EH (cell line): ENCODE results near the gene ZNF408.

Source experiments
- DNase-seq: peaks from one replicate; pipeline ENCODE4 v3.0.0-alpha.2; 2015; ENCODE audit warnings: low read depth

The ZNF408 gene

DNA sequence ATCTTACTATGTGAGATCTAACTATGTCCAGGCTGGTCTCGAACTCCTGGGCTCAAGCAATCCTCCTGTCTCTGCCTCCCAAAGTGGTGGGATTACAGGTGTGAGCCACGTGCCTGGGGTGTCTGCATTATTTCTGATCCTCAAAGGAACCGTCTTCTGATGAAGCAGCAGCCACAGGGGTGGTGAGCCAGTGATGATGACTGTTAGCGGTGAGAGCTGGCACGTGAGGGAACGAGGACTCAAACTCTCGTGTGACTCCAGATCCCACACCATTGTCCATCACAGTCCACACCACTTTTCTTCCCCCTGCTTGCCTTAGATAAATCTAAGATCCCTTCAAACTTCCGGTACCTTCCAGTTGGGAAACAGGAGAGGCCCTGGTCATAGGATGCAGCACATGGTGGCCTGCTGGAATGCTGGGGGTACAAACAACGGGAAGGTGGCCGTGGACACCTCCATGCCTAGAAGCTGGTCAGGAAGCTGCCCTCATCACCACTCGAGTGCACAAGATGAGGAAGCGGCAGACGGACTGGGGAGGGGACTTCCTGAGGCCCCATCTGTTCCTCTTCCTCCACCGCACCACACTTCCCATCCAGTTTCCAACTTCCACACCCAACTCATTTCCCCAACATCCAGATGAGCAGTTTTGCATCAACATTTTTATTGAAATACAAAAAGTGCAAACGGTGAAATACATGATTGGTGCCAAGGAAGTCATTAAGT is 24.2 kb upstream of the ZNF408 start:
- no peak for DNase-seq

DNA sequence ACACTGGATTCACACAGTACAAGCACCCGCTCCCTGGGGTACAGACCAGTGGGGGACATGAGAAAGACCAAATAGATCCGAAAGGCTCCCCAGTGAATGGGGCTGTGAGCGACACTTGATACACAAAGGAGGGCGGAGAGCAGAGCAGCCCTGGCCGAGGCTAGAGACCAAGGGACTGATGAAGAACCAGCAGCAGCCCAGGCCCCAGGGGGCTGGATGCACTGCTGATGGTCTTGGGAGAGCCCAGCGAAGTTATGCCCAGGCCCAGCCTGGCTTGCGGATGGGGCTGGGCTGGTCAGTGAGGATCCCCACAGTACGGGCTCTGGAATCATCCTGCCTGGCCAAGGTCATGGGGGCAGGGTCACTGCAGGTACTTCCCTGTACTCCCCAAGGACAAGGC is 23.7 kb upstream of the ZNF408 start:
- DNase-seq = no peak

DNA sequence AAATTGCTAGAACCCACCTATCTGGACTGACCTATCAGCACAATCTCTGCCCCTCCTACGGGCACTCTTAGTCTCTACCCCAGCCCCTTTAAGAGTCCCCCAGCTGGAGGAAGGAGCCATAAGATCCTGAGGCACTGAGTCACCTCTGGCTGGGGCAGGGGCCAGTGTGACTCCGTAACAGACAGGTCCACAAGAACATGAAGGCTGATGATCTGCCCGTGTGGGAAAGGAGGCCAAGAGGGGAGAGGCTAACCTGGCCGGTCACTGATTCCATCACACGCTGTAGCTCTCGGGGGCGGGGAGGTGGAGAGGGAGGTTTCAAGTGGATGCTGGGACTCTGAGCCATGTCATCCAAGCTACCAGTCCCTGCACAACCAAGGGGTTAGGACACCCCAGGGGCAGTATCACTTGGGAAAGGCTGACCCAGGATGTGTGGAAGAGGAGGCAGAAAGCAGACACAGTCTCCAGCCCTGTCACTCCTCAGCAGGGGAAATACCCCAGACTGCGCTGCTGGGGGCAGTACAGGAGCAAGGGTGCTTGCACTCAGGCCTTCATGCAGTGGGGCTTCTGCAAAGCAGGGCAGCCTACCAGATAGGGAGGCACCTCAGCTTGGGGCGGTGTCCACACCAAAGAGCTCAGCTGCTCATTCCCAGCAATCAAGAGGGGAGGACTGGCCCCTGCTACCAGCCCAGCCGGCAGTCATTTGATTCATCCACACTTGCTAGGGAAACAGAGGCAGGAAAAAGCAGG is 22.7 kb upstream of the ZNF408 start:
- DNase-seq = no peak

DNA sequence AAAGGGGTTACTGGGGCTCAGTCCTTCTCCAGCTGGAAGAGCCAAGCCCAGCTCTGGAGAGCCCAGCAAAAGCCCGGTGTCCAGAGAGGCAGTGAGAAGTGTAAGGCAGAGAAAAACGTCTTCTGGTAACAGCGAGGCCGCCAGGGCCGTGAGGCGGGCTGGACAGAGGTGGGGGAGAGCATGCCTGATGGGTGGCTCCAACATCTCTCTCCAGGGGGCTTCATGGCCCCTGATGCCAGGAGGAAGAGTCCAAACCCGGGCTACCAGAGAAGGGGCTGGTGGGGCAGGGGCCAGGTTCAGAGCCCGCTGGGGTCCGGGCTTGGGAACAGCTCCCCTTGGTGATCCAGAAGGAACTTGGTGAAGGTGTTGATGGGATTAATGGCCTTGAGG is 22.1 kb upstream of the ZNF408 start:
- DNase-seq = no peak

DNA sequence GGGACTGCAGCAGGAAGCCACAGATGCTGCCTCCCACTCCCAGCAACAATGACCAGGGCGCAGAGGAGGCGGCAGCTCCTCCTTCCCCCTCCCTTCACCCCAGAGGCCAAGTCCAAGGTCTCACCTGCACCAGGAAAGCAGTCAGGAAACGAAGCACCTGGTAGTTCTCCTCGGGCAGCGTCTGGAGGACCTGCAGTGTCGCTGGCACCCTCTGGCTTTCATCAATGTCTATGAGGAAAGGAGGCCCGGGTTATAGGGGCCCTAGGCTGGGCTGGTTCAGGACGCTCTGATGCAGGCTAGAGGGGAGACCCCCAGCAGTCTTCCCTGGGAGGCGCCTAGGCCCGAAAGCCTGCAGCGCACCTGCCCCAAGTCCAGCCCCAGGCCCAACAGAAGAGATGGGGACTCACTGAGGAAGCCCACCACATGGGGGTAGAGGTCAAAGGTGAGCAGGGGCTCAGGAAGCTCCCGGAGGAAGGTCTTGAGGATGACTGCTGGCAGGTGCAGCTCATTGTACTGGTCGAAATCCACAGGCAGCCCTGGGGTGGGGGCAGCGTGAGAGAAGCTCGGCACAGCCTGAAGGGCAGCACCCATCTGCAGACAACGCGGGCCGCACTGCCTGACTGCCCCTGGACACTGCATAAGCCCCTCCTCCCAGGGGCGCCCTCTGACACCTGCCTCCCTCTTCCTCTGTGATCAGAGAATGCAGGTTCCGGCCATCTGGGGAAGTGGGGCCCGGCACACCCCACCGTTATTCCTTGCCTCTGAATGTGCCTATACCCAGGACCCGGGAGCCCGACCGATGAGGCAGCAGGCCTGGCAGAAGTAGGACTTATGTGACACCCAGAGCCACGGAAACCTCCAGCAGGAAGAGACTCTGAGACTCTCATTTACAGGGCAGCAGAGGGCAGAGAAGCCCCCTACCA is 21.3 kb upstream of the ZNF408 start:
- DNase-seq = no peak

DNA sequence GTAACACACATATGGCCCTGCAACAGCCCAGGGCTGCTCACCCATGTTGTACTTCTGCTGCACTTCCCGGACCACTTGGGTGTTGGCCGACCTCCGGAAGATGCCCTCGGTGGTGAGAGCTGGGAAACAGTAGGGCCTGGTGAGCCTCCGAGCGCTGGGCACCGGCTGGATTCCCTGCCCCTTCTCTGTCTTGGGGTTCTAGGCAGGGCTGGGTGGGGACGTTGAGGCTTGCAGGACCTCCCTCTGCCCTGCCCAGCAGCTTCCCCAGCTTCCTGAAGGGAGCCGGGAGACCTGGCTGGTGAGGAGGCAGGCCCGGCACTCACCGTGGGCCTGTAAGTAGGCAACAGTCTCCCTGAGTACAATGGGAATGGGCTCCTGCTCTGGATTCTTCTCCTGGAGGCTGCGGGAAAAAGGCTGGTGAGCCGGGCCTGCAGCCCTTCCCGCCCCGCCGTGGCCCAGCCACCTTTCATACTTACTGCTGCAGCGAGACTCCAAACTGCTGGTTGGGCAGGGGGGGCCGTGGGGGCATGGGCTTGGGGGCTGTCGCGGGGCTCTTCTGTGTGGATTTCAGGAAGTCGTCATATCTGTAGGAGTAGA is 20.6 kb upstream of the ZNF408 start:
- DNase-seq = no peak

DNA sequence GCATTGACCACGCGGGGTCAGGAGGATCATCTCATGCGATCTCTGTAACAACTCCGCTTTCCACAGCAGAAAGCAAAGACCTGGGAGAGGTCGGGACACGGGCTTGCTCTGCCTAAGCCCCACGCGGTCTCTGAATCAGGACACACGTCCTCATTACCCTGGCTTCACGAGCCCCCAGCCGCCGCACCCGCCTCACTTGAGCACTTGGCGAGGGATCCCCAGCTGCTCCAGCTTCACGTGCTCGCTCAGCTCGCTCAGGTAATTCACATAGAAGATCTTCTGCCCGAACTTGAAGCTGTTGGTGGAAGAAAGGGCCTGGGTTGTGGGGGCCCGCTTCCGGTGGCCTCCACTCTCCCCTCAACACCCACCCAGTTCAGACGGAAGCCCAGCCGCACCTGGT is 20.0 kb upstream of the ZNF408 start:
- no peak for DNase-seq

DNA sequence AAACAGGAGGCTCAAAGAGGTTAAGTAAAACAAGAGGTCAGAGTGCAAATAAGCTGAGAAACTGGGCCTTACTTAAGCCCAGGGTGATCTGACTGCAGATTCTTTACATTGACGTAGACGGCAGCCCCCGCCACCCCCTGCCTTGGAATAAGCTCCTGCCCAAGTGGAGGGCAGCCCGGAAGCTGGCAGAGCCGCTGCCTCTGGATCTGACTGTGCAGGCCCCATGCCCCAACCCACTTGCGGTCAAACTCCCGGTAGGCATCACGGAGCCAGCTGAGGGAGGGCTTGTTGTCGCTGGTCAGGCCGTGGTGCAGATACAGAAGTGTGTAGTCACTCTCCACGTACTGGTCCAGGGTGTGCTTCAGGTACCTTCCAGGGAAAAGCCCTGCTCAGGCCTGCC is 19.0 kb upstream of the ZNF408 start:
- DNase-seq = no peak

DNA sequence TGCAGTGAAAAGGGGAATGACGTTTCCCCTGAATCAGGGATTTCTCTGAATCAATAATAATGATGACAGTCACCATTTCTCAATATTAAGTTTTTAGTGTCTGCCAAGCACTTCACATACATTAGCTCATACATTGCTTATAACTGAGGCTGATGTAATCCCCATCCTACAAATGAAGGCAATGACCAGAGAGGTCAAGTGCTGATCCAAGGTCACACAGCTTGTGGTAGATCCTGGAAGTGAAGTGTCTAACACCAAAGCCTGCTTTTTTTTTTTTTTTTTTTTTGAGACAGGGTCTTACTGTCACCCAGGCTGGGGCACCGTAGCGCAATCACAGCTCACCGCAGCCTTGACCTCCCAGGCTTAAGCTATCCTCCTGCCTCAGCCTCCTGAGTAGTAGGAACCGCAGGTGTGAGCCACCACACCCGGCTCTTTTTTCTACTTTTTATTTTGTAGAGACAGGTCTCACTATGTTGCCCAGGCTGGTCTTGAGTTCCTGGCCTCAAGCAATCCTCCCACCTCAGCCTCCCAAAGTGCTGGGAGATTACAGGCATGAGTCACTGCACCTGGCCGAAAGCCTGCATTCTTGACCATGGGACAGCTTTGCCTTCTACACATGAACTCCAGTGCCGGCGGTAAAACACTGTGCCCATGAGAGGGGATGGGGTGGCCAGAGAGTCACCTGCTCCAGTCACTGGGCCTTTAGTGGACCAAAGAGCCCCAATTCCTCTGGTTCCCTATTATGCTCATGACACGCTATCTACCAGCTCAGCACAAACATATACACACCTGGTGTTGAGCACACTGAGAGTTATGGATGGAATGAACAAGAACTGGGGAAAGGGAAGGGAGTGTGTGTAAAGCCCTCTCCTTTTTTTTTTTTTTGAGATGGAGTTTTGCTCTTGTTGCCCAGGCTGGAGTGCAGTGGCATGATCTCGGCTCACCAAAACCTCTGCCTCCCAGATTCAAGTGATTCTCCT is 17.8 kb upstream of the ZNF408 start:
- DNase-seq = peak; percentile 27

DNA sequence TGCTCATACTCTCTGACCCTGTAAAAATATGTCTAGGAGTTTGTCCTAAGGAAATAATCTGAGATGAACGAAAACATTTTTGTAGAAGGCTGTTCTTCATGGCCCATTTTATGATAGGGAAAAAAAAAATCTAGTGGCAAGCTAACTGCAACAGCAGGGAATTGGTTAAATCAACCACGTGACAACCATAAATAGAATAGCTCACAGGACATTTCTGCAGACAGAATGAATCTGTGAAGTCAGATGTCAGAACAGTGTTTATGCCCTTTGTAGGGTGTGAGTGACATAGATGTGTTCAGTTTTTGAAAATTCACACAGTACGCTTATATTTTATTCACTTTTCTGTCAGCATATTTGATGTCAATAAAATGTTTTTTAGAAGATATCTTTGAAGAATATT is 16.5 kb upstream of the ZNF408 start:
- no peak for DNase-seq

DNA sequence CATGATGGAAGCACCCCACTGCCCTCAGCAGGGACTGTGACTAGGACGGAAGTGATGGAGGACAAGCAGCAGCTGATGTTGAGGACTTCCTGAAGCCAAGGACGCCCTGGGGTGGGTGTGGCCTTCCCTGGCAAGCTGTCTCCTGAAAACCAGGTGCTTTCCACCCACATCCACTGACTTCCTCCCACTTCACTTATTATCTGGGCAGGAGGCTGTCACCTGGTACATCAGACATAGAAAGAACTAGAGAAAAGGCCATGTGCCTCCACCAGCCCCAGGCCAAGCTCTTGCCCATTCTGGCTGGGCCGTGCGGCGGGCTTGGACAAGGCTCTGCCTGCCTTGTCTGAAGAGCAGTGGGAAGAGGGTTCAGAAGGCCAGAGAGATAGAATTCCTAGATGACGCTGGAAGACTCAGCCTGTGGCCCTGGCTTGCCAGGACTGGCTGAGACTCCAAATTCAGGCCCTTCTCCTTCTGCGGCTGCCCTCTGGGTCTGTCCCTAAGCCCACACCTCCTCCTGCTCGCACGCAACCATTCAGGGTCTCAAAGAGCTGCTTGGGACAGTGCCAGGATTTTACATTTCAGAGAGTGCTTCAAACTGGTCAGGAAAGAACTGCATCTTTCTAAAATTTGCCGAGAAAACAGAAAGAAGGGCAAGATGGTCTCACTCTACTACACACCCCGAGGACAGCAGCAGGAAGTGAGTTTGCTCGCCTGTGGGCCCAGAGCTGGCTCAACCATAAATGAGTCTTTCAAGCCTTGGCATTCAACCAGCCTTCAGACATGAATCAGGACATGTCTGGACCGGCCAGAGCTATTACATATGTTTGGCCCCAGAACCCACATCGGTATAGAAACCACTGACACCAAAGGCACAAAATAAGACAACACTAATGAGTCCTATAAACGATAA is 13.7 kb upstream of the ZNF408 start:
- DNase-seq = peak; percentile 50

DNA sequence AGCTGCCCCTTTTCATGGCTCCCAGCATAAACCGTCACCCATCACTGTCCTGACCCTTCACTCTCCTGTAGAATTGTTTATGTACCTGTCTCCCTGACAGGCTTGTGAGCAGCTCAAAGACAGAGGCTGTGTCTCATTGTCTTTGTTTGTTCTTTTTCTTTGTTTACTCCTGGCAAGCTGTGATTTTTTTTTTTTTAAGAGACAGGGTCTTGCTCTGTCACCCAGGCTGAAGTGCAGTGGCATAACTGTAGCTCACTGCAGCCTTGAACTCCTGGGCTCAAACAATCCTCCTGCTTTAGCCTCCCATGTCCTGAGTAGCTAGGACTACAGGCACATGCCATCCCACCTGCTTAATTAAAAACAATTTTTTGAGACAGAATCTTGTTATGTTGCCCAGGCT is 10.1 kb upstream of the ZNF408 start:
- no peak for DNase-seq

DNA sequence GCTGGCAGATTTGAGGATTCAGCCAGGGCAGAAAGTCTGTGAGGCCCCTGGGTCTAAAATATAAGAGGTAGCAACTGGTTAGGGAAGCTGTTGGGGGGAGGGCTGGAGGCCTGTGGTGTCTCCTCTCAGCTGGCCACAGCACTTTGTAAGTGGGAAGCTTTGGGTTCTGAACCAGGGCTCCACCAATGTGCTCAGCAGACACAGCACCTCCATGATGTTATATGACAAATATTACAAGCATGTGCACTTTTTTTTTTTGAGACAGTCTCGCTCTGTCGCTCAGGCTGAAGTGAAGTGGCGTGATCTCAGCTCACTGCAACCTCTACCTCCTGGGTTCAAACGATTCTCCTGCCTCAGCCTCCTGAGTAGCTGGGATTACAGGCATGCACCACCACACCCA is 8.4 kb upstream of the ZNF408 start:
- peak; percentile 20 for DNase-seq

DNA sequence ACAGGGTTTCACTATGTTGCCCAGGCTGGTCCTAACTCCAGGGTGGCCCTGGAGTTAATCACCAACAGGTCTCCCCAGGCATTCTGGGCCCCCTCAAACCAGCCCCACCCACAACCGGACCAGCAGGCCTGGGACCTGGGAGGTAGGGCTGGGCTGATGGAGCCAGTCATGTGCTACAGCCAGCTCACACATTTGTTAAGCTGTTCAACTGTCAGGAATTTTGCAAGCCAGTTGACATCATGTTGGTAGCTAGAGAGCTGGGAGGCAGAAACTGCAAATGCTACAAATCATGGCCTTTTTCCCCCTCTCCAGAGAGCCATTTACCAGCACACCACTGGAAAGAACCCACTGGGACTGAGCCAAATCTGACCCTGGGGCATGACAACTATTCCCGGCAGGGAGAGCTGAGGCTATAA is 7.2 kb upstream of the ZNF408 start:
- DNase-seq = peak; percentile 53

DNA sequence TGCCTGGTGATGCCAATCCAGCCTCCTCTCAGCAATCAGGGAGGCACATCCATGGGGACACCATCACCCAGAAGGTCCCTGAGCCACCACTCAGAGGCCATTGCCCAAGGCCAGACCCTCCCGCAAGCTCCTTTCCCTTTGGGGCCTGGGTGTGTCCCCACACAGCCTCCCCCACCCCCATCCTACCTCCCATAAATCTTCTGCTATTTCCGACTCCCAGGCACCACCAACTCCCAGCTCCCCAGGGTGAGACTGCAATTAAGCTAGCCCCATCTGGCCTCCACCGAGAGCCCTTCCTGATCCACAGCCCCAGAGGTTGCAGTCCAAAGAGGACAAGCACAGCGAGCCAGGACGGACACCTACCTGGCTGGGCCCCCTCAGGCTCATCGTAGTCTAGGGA is 6.8 kb upstream of the ZNF408 start:
- no peak for DNase-seq

DNA sequence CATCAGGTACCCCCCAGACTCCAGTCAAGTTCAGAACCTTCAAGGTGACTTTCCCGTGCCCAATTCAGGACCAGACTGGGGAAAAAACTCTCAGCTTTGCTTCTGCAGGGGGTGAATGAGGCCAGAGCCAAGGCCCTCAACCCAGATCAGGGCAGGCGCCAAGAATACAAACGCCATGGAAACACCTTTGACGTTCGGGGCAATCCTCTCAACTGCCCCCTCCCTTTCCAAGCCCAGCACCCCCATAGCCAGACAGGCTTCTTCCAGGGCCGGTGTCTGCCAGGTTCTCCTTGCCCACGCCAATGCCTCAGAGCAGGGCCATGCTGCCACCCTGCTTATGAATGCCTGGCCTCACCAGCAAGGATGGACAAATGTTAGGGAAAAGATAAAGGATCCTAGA is 6.2 kb upstream of the ZNF408 start:
- no peak for DNase-seq

DNA sequence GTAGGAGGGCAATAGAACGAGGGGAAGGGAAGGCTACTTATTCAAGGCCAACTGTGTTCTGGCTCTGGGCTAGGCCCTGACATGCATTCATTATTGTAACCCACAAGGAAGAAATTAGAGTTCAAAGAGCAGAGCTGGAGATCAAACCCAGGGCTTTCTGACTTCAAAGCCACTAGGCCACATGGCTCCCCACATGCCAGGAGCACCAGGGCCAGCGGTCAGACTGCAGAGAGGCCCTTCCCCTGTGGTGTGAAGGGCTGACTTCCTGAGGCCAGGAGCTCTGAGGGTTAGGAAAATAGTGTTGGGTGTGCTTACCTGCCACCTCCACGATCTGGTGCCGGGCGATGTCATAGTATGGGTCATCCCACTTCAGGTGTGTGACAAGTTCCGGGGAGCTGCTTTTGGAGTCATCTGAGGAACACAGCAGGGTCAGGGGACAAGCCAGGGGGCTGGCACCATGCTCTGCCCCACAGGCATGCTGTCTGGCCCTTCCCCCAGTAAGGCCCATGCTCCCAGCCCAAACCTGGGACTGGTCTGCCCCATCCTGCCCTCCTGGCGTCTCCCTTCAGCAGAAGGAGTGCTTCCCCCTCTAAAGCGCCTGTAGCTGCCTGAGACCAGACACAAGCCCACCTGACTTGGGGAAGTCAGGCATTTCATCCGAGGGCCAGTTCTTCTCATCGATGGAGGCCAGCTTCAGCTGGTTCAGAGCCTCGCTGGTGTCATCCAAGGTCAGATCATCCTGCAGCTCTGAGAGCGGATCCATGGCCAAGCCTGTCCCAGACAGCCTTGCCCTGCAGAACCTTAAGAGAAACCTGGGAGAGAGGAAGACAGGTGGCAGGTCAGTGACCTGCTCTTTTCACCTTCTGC is 5.3 kb upstream of the ZNF408 start:
- no peak for DNase-seq

DNA sequence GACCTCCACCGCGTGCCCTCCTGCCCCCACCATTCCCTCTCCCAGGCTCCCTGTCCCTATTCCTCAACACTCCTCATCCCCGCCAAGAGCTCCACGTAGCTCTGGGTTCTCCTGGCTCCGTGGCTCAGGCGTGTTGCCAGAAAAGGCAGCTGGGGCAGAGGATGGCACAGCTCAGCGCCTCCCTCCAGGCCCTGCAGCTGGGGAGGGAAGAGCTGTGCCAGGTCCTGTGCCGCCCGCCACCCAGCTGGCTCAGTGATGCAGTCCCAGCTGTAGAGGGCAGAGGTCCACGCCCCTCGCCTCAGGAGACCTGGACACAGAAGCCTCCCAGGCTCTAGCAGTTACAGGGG is 4.6 kb upstream of the ZNF408 start:
- no peak for DNase-seq

DNA sequence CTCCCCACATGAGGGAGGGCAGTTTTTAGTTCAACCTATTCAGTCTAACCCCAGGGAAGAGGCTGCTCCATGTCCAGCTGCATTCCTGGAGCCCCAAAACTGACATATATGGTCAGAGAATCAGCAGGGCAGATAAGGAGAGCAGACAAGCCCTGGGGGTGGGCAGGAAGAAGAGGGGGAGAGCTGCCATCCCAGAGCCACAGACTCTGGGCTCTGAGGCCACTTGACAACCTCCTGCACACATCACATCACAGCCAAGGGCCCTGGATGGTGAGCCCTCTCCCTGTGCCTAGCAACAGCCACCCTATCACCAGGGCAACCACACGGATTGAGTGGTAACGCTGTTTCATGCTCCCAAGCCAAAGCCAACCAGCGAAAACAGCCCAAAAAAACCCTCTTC is 3.5 kb upstream of the ZNF408 start:
- peak; percentile 76 for DNase-seq
